Measurements from ENCODE around the gene NUP88.

NUP88 gene

GRCh38 chr17:5364156-5364555 is 55.3 kb downstream of the NUP88 start:
- H3K27ac ChIP-seq, result no peak overlapping the region
- H3K4me2 ChIP-seq, result peak overlapping the region; percentile 5; the same call in 1 of the 2 replicates
- no peak overlapping the region for H3K9ac ChIP-seq
- H3K4me3 ChIP-seq, result no peak overlapping the region
- no peaks in the 10 kb centered on the region for H4K20me1 ChIP-seq
- H3K9me3 ChIP-seq, result no peaks in the 10 kb centered on the region
- no peaks in the 10 kb centered on the region for H3K27me3 ChIP-seq
- peaks cover 79% of the 10 kb centered on the region for H3K36me3 ChIP-seq
- H3K4me1 ChIP-seq, result peaks cover 13% of the 10 kb centered on the region
- no peak for TF ChIP-seq Cebpa-rat (IDR thresholded peaks at IDR 0.05)

- no peak overlapping the region for H3K9ac ChIP-seq
- peaks cover 13% of the 10 kb centered on the region for H3K4me1 ChIP-seq
- TF ChIP-seq Cebpa-rat (IDR thresholded peaks at IDR 0.05), result no peak
- H3K27ac ChIP-seq, result no peak overlapping the region
- H3K27me3 ChIP-seq, result no peaks in the 10 kb centered on the region
- H4K20me1 ChIP-seq, result no peaks in the 10 kb centered on the region
- H3K36me3 ChIP-seq, result peaks cover 79% of the 10 kb centered on the region
- no peaks in the 10 kb centered on the region for H3K9me3 ChIP-seq
- H3K4me2 ChIP-seq, result no peak overlapping the region
- no peak overlapping the region for H3K4me3 ChIP-seq
Observed at GRCh38 chr17:5362162-5362811, 57.2 kb downstream of the NUP88 start.

- H3K4me3 ChIP-seq, result no peak overlapping the region
- H3K4me1 ChIP-seq, result peaks cover 13% of the 10 kb centered on the region
- H3K4me2 ChIP-seq, result no peak overlapping the region
- H4K20me1 ChIP-seq, result no peaks in the 10 kb centered on the region
- no peak overlapping the region for H3K9ac ChIP-seq
- H3K27me3 ChIP-seq, result no peaks in the 10 kb centered on the region
- TF ChIP-seq Cebpa-rat (IDR thresholded peaks at IDR 0.05), result no peak
- no peak overlapping the region for H3K27ac ChIP-seq
- no peaks in the 10 kb centered on the region for H3K9me3 ChIP-seq
- H3K36me3 ChIP-seq, result peaks cover 80% of the 10 kb centered on the region
Observed at GRCh38 chr17:5361426-5361825, 58.0 kb downstream of the NUP88 start.

- H3K9ac ChIP-seq, result no peak overlapping the region
- H3K4me1 ChIP-seq, result no peaks in the 10 kb centered on the region
- no peaks in the 10 kb centered on the region for H3K9me3 ChIP-seq
- TF ChIP-seq Cebpa-rat (IDR thresholded peaks at IDR 0.05), result no peak
- H3K36me3 ChIP-seq, result peaks cover 93% of the 10 kb centered on the region
- no peaks in the 10 kb centered on the region for H4K20me1 ChIP-seq
- H3K4me2 ChIP-seq, result no peak overlapping the region
- H3K27me3 ChIP-seq, result no peaks in the 10 kb centered on the region
- no peak overlapping the region for H3K4me3 ChIP-seq
- no peak overlapping the region for H3K27ac ChIP-seq
Observed at GRCh38 chr17:5355421-5356129, 63.9 kb downstream of the NUP88 start.

- no peaks in the 10 kb centered on the region for H3K27me3 ChIP-seq
- H3K27ac ChIP-seq, result no peak overlapping the region
- no peak overlapping the region for H3K9ac ChIP-seq
- H3K36me3 ChIP-seq, result peaks cover 91% of the 10 kb centered on the region
- H3K4me2 ChIP-seq, result no peak overlapping the region
- H3K4me1 ChIP-seq, result no peaks in the 10 kb centered on the region
- no peaks in the 10 kb centered on the region for H4K20me1 ChIP-seq
- H3K9me3 ChIP-seq, result no peaks in the 10 kb centered on the region
- no peak for TF ChIP-seq Cebpa-rat (IDR thresholded peaks at IDR 0.05)
- H3K4me3 ChIP-seq, result no peak overlapping the region
Observed at GRCh38 chr17:5354886-5355415, 64.5 kb downstream of the NUP88 start.

- Histone ChIP-seq H3K36me3 (peaks cover 88% of the 10 kb centered on the region), H3K4me3 (no peak overlapping the region), H3K9ac (no peak overlapping the region), H3K4me2 (no peak overlapping the region), H4K20me1 (no peaks in the 10 kb centered on the region), H3K4me1 (no peaks in the 10 kb centered on the region), H3K9me3 (no peaks in the 10 kb centered on the region), H3K27me3 (no peaks in the 10 kb centered on the region), H3K27ac (no peak overlapping the region)
- no peak for TF ChIP-seq Cebpa-rat (IDR thresholded peaks at IDR 0.05)
Observed at GRCh38 chr17:5354310-5354709, 65.2 kb downstream of the NUP88 start.

GRCh38 chr17:5352681-5353289 is 66.7 kb downstream of the NUP88 start:
- Histone ChIP-seq H3K4me3 (no peak overlapping the region), H3K27me3 (no peaks in the 10 kb centered on the region), H3K36me3 (peaks cover 88% of the 10 kb centered on the region), H4K20me1 (no peaks in the 10 kb centered on the region), H3K9ac (no peak overlapping the region), H3K27ac (no peak overlapping the region), H3K9me3 (no peaks in the 10 kb centered on the region), H3K4me2 (no peak overlapping the region), H3K4me1 (no peaks in the 10 kb centered on the region)
- no peak for TF ChIP-seq Cebpa-rat (IDR thresholded peaks at IDR 0.05)

GRCh38 chr17:5344914-5345313 is 74.5 kb downstream of the NUP88 start:
- Histone ChIP-seq H3K4me1 (no peaks in the 10 kb centered on the region), H3K27ac (no peak overlapping the region), H3K4me2 (no peak overlapping the region), H3K27me3 (no peaks in the 10 kb centered on the region), H4K20me1 (no peaks in the 10 kb centered on the region), H3K4me3 (no peak overlapping the region), H3K9ac (no peak overlapping the region), H3K9me3 (no peaks in the 10 kb centered on the region), H3K36me3 (peaks cover 65% of the 10 kb centered on the region)
- no peak for TF ChIP-seq Cebpa-rat (IDR thresholded peaks at IDR 0.05)

All from BLaER1 (cell line).